ENCODE results near the gene TTC34.
A peak's percentile ranks its signal among the peaks of the same experiment; 100 is the strongest.
"Not testable (repeated sequence)": the region's sequence is repeated elsewhere in the genome, so short reads cannot be mapped to it uniquely, and the experiment has no call there.

The TTC34 gene

GRCh38 chr1:2791027-2791760, 10.3 kb downstream of the TTC34 start:
- no peak for DNase-seq

GRCh38 chr1:2789986-2790581, 11.4 kb downstream of the TTC34 start:
- DNase-seq, result no peak

GRCh38 chr1:2789164-2789985, 12.1 kb downstream of the TTC34 start:
- DNase-seq, result no peak

GRCh38 chr1:2788506-2789163, 12.9 kb downstream of the TTC34 start:
- no peak for DNase-seq

GRCh38 chr1:2787163-2787911, 14.2 kb downstream of the TTC34 start:
- DNase-seq, result no peak

- DNase-seq, result peak; percentile 83 to 84
Measured at GRCh38 chr1:2786329-2787162, 14.9 kb downstream of the TTC34 start.

DNA sequence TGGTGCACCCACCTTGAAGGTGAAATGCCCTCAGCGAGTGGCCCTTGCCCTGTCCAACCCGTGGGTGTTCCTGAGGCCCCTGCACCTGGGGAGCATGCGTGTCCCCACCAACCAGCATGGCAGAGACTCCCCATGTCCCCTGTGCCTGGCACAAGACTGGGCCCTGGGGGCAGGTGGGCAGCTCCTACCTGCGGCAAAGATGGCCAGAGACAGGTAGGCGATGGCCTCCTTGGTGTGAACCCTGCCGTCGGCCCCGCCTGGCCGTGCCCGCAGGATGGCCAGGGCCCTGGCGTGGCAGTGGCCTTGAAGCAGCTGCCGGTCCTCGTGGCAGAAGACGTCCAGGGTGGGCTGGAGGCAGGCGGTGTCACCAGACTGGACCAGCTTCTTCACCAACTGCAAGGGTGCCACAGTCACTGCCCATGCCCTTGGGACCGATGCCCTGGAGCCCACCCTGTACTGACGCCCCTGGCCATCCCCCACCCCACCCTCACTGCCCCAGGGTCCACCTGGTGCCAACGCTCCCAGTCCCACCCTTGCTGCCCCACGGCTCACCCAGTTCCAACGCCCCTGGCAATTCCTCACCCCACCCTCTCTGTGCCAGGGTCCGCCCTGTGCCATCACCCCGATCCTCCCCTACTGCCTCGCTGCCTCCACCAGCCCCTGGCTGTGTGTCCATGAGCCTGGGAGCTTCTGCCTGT, 15.7 kb downstream of the TTC34 start:
- no peak for DNase-seq

GRCh38 chr1:2784854-2785630, 16.5 kb downstream of the TTC34 start:
- DNase-seq, result no peak

- DNase-seq, result no peak
Measured at GRCh38 chr1:2783435-2784397, 17.8 kb downstream of the TTC34 start.

DNA sequence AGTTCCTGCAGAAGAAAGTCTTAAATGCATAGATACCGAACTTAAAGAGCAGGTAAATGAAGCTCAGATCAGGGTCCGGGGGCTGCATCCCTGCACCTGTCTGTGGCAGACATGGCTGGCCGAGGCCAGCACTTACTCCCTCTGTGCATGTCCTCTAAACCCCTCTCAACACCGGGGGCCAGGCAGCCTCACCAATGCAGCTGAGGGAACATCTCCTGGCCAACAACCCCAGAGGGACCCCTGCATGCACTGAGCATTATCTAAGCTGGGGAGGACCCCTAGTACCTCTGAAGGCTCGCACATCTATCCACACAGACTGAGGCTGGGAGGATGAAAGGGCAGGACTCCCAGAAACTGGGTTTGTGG, 18.4 kb downstream of the TTC34 start:
- no peak for DNase-seq

GRCh38 chr1:2781627-2782026, 19.9 kb downstream of the TTC34 start:
- no peak for DNase-seq

DNA sequence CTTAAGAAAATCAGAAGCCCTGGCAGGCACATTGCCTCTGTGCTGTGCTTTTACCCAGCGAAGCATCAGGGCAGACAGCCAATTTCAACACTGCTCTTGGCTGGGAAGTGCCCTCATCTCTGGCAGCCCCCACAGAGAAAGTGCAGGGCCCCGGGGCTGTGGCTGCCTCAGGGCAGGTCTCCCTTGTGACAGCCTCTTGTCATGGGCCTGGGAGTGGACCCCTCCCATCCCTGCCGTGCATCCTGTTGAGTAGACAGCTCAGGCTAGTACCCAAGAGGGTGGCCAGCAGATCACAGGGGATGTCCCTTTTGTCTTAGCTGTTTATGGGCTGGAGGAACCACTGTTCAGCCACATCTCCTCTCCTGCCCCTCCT, 23.3 kb downstream of the TTC34 start:
- no peak for DNase-seq

GRCh38 chr1:2777424-2778219, 23.9 kb downstream of the TTC34 start:
- DNase-seq, result no peak

GRCh38 chr1:2775333-2775732, 26.2 kb downstream of the TTC34 start:
- not testable (repeated sequence) for DNase-seq

DNA sequence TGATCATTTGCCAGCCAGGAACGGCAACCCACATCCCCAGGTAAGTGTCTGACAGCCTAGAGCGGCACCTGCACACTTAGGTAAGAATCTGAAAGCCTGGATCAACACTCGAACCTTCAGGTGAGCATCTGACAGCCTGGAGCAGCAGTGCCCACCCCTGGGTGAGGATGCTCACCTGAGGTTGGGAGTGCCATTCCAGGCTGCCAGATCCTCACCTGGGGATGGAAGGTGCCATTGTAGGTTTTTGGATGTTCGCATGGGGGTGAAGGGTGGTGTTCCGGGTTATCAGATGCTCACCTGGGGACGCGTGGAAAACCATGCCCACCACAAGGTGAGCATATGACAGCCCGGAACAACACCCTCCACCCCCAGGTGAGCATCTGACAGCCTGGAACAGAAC, 33.4 kb downstream of the TTC34 start:
- not testable (repeated sequence) for DNase-seq

- DNase-seq, result not testable (repeated sequence)
Measured at GRCh38 chr1:2759433-2759832, 42.1 kb downstream of the TTC34 start.

DNA sequence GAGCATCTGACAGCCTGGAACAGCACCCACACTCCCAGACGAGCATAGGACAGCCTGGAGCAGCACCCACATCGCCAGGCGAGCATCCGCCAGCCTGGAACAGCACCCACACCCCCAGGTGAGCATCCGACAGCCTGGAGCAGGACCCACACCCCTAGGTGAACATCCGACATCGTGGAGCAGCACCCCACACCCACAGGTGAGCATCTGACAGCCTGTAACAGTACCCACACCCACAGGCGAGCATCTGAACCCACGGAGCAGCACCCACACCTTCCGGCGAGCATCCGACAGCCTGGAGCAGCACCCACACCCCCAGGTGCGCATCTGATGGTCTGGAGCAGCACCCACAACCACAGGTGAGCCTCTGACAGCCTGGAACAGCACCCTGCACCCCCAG, 44.0 kb downstream of the TTC34 start:
- not testable (repeated sequence) for DNase-seq

GRCh38 chr1:2755426-2755825, 46.1 kb downstream of the TTC34 start:
- DNase-seq, result not testable (repeated sequence)

All from activated T-cell treated with anti-CD3 and anti-CD28 coated beads, Interleukin-2, amount 50 U/mL, for 48 hours (primary cell).